Retinal pigment epithelial cell (primary cell): ENCODE measurements around the gene RHBDF2.

ENCODE experiments used
- DNase-seq: peaks from one replicate; pipeline ENCODE4 v3.0.0-alpha.2; 2010; ENCODE audit warnings: low read depth
- H3K4me3 ChIP-seq: 2 replicates; pipeline ENCODE4 v1.5.1; 2011; ENCODE audit warnings: mild to moderate bottlenecking, low read length, control low read depth, moderate library complexity
- TF ChIP-seq, protein P1 (sequence below): conservative IDR thresholded peaks from 2 replicates; pipeline ENCODE4 v1.5.1; 2011; ENCODE audit warnings: low read depth, low read length, control low read depth, inconsistent platforms

Gene RHBDF2

DNA sequence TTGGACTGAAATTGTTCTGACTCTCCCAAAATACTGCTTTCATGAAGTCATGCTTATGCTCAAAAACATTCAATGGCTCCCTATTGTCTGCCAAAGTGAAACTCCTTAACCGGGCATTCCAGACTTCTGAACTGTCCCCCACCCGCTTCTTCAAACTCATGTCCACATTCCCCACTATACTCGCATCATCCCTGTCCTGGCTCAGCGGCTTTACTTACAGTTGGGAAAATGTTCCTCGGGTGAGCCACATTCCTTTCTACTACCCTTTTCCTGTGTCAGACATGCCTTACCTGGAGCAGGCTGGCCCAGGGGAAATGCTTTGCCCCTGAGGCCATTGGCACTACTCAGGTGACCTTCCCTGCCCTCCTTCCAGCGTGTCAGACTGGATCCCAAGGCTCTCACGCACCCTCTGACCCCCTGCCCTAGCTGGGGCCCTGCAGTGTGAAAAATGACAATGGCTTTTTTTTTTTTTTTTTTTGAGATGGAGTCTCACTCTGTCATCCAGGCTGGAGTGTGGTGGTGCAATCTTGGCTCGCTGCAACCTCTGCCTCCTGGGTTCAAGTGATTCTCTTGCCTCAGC is 30.9 kb upstream of the RHBDF2 start:
- H3K4me3 ChIP-seq, result no peak overlapping the region
- no peak for DNase-seq
- TF ChIP-seq, protein P1, sequence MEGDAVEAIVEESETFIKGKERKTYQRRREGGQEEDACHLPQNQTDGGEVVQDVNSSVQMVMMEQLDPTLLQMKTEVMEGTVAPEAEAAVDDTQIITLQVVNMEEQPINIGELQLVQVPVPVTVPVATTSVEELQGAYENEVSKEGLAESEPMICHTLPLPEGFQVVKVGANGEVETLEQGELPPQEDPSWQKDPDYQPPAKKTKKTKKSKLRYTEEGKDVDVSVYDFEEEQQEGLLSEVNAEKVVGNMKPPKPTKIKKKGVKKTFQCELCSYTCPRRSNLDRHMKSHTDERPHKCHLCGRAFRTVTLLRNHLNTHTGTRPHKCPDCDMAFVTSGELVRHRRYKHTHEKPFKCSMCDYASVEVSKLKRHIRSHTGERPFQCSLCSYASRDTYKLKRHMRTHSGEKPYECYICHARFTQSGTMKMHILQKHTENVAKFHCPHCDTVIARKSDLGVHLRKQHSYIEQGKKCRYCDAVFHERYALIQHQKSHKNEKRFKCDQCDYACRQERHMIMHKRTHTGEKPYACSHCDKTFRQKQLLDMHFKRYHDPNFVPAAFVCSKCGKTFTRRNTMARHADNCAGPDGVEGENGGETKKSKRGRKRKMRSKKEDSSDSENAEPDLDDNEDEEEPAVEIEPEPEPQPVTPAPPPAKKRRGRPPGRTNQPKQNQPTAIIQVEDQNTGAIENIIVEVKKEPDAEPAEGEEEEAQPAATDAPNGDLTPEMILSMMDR, result no peak

DNA sequence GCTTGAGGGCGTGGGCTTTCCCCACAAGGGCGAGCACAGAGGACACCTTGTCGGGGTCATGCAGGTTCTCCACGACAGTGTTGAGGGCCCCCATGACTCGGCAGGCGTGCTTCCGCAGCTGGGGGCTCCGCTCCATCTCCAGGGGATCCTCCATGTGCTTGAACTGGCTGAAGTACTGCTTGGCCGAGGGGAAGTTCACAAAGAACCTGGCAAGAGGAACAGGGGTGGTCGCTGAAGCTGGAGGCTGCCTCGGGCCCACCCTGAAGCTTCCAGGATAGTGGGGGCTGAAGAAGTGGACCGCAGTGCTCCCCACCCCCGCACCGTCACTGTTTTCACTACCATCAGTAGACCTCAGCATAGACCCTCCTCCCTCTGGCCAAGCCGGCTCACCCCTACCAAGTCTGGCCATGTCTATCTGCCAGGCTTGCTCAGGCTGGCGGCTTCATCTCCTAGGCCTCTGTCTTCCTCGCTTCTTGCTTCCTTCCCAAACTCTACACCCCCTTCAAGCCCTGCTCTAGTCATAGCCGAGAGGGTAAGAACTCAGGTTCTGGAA is 30.3 kb upstream of the RHBDF2 start:
- no peak overlapping the region for H3K4me3 ChIP-seq
- no peak for DNase-seq
- TF ChIP-seq, protein P1, result no peak

DNA sequence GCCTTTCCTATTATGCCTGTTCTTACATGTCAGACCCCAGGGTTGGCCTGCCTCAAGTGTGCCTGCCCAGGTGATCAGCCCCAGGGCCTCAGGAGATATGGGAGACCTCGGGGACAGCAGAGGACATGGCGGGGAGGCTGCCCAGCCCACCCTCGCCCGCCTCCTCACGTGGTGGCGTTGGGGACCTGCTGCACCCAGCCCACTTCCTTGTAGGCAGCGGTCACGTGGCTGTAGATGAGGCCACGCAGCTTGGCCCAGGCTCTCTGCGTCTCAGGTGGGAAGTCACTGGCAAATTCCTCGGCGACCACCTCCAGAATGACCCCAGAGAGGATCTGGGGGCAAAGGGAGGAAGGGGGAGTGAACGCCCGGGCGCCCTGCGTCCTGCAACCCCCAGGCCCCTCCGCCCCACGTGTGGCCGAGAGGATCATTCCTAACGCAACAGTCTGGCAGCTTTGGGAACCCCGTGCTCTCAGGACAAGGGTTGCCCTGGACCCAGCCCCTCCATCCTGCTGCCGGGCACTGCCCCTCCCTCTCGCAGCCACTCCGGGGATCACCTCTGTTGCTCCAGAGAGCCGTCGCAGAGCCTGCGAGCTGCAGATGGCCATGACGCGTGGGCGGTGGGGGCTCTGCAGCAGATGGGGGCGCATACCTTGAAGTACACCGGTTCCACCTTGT is 29.7 kb upstream of the RHBDF2 start:
- TF ChIP-seq, protein P1, result no peak
- H3K4me3 ChIP-seq, result no peak overlapping the region
- no peak for DNase-seq

DNA sequence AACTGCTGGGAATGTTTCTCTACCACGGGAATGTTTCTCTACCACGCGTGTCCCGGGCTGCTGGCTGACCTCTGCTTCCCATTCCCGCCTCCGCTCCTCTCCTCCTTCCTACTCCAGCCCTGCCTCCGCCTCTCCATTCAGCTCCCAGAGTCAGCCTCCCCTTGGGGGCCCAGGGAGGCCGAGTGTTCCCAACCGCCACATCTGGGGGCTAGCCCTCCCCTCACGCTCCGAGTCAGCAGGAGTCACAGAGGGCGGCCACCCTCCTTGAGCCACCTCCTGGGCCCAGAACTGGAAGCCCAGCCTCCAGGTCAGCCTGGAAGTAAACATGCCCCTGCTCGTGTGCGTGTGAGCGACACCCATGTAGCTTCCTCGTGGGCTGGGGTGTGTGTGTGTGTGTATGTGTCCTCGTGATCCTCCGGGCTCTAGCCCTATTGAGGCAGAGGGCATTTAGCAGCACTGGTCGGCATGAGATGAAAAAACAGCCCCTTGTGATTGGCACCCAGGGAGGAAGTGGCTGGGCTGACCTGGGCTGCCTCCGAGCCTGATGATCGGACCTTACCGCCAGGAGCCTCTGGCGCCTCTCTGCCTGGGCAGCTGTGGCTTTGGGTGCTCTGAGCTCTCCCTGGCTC is 29.0 kb upstream of the RHBDF2 start:
- TF ChIP-seq, protein P1, result no peak
- no peak for DNase-seq
- H3K4me3 ChIP-seq, result no peak overlapping the region

DNA sequence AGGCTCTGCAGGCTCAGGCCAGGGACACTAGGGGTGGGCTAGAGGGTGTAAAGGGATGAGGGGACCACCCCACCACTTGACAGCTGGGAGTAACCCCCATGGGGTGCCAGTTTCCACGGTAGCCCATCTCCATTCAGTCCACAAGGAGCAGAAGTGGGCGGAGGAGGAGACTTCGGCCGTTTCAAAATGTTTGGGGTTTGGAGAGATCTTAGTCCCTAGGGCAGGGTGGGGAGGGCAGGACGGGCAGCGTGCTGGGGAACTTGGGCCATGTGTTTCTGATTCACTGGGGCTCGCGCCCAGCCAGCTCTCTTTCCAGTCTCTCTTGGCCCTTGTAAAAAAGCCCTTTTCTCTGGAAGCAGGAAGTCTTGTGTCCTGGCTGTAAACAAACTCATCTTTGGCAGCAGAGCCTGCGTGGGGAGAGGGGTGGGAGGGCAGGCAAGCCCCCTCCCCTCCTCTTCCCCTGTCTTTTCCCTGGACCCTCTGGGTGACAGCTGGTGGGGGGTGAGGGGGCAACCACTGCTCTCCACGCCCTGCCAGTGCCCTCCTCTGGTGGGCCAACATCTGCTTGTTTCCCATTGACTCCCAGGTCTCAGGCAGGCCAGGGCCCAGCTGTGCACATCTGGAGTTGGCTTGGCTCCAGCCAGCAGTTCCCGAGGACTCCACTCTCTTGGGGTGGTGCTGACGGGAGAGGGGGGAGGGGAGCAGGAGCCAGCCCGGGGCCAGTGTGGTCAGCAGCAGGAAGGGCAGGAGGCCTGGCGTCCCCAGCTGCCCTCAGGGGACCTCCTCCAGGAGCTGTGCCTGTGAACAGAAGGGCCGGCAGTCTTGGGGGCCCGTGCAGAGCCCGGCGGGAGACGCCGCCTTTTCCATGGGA is 28.2 kb upstream of the RHBDF2 start:
- no peak overlapping the region for H3K4me3 ChIP-seq
- no peak for DNase-seq
- TF ChIP-seq, protein P1, result no peak

DNA sequence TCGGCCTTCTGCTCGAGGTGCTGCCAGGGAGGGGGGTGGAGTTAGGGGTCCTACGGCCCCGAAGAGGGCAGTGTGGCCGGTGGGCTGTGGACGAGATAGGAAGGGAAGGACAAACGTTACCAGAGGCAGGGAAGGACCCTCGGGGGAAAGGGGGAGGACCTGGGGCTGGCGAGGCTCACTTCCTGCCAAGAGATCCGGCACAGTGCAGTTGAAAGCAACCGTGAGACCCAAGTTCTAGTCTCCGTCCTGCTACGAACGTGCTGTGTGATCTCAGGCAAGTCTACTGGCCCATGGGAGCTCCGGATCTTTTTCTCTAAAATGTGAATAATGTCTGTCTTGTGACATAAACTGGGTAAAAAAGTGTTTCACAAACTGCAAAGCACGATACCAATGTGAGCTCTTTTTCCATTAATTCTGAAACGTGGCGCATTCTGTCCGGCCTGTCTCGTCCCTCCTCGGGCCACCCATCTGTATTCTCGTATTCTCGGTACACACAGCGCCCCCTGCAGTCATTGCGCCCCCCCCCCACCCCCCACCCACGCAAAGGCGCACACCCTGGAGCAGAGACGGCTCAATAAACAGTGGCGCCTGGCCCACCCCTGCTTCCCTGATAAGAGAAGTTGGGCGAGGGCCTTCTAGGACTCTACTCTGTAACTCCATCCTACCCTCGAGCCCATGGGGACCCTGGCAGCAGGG is 27.5 kb upstream of the RHBDF2 start:
- no peak for DNase-seq
- TF ChIP-seq, protein P1, result no peak
- H3K4me3 ChIP-seq, result no peak overlapping the region
